ENCODE data around the gene ACSS1. TPM values are rescaled to one million over a fixed set of nuclear protein-coding genes. Genes with fewer than 3 reads are reported as not detected.
"Not testable (repeated sequence)": the region's sequence is repeated elsewhere in the genome, so short reads cannot be mapped to it uniquely, and the experiment has no call there.

ACSS1 gene
- total RNA-seq, 1 donor from 2014 or later: 164 TPM

DNA sequence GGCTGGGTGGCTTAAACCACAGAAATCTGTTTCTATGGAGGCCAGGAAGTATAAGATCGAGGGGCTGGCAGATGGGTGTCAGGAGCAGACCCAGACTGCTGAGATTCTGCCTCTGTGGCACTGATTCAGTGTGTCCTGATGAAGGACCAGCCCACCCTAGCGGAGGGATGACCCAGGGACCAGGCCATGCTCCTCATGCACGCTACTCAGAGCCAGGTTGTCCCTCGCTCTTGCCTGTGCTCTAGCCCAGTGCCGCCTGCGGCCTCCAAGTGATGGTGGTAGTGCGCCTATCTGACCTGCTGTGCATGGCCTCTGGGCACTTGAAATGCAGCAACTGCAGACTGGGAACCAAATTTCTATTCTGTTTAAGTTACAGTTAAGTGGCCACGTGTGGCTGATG lies 52.3 kb downstream of the ACSS1 start:
- DNase-seq: no peak
- ATAC-seq: peak; percentile 20
- intact Hi-C loops (cut with micrococcal nuclease): no loop called here

DNA sequence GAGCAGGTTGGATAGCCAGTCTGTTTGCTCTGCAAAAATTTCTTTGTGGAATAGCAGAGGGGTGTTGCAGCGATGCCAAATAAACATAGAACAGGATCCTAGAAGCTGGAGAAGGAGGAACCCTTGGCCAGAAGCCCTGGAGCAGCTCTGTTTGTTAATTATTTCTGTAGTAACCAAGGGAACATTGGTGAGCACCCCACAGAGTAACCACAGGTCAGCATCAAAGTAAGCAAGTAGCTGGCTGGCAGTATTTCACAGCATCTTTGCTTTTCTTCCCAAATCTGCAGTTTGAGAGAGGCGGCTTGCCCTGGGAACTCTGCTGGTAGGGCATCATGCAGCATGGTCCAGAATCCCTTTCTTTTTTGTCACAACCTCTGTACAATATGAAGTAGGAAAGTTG lies 52.7 kb downstream of the ACSS1 start:
- intact Hi-C loops (cut with micrococcal nuclease): no loop called here
- ATAC-seq: peak; percentile 69

DNA sequence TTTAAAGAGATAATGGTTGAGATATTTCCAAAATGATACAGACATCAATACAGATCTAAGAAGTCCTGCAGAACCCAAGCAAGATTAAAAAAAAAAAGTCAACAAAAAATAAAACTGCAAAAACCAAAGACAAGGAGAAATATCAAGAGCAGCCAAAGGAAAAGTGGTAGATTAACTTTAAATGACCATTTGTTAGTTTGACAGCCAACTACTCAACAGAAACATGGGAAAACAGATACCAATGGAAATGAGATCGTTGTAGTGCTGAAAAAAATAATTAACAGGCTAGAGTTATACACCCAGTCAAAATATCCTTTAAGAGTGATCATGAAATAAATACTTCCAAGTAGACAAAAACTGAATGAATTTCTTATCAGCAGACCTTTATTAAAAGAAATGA lies 54.9 kb downstream of the ACSS1 start:
- intact Hi-C loops (cut with micrococcal nuclease): no loop called here
- no peak for ATAC-seq
- DNase-seq: no peak

More for the DNA sequence above, 52.7 kb downstream of the ACSS1 start:
- no peak for DNase-seq

DNA sequence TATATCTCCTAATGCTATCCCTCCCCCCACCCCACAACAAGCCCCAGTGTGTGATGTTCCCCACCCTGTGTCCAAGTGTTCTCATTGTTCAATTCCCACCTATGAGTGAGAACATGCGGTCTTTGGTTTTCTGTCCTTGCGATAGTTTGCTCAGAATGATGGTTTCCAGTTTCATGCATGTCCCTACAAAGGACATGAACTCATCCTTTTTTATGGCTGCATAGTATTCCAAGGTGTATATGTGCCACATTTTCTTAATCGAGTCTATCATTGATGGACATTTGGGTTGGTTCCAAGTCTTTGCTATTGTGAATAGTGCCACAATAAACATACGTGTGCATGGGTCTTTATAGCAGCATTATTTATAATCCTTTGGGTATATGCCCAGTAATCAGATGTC lies 56.6 kb downstream of the ACSS1 start:
- ATAC-seq; DNase-seq; intact Hi-C loops (cut with micrococcal nuclease): not testable (repeated sequence)

DNA sequence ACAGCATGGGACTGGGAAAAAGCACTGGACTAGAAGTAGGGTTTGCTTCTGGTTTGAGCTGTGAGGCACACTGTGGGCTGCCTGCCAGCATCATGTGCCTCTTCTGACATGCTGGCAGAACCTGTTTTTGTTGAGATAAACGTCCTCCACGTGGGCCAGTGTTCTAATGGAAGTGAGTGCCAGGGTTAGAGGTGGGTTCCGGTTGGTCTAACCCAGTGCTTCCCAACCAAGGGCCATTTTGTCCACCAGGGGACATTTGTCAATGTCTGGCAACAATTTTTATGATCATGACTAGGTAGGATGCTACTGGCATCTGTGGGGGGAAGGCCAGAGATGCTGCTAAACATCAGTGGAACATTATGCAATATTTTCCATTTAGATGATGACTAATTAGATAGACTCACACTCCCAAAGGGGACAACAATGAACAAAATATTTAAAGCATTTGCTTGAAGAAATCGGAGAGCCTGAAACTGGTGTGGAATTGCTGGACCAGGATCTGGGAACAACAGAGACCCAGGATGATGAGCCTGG lies 57.6 kb downstream of the ACSS1 start:
- DNase-seq: peak; percentile 89
- peak; percentile 66 for ATAC-seq
- intact Hi-C loops (cut with micrococcal nuclease): no loop called here

DNA sequence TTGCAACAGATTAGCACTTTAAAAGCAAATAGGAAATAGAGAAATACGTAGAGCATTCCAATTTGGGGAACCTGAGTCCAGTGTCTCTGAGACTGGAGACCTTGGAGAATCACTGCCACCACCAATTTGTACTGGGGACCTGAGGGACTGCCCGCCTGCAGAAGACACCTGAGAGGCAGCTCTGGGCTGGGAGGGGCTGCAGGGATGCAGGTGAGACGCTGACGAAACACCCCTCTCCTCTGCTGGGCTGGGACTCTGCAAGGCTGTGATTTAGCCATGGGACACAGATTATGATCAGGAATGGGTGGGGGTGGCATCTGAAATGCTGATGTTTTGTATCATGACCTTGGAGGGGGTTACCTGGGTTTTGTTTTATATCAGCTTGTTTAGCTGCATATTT lies 58.4 kb downstream of the ACSS1 start:
- no peak for ATAC-seq
- intact Hi-C loops (cut with micrococcal nuclease): loop anchor here (10.0 kb wide), 1 partner anchor 195 kb away; the partner anchor contains the start of gene ENTPD6

DNA sequence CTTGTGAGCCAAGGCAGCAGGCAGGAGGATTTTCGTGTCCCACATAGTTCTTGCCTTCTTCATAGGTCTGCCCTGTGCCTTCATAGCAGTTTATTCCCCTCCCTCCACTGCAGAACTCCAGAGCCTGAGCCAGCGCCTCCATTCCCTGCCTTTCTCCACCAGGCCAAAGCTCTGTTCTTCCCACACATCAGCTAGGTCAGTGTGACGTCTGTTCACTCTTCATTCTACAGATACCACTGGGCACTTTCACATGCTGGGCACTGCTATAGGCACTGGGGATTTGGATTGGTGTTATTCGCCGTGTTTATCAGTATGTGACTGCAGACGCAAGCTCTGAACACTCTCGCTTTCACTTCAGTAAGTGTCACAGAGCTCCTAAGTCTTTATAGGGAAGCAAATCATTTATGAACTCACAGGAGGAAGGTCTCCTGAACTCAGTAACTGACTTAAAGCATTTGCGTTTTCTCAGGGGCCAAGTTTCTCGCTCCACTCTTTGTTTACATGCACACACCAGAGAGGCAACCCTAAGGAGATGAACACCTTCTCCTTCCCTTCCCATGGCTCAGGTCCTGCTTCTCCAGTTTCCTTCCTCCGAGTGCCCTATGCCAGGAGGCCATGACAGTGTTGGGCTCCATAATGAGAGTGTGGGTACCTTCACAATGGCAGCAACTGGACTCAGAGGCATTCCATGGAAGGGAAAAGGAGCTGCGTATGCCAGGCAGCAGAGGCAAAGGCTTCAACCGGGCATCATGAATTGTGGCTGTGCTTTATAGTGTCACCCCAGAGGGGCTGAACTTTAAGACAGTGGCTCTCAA lies 59.1 kb downstream of the ACSS1 start:
- ATAC-seq (peak; percentile 66), DNase-seq (no peak)
- intact Hi-C loops (cut with micrococcal nuclease): loop anchor here (10.0 kb wide), 1 partner anchor 196 kb away; the partner anchor contains the start of gene ENTPD6

More for the DNA sequence above, 58.4 kb downstream of the ACSS1 start:
- no peak for DNase-seq

DNA sequence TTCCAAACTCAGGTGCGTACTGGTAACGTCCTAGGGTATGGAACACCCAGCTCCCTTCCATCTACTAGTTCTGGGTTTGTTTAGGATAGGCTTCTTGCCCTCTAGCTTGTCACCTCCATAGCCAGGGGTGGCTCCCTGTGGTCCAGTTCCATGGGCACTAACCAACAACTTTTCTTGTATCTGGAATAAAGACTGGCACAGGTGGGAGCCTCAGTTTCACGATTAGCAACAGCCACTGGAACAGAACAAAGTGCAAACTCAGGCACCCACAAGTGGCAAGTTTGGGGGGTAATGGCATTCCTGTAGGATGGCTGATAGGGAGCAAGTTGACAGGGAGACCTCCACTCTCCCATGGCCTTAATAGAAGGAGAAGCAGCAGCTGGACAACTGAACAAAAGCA lies 59.8 kb downstream of the ACSS1 start:
- intact Hi-C loops (cut with micrococcal nuclease): loop anchor here (10.0 kb wide), 1 partner anchor 197 kb away; the partner anchor contains the start of gene ENTPD6
- DNase-seq (no peak), ATAC-seq (no peak)

DNA sequence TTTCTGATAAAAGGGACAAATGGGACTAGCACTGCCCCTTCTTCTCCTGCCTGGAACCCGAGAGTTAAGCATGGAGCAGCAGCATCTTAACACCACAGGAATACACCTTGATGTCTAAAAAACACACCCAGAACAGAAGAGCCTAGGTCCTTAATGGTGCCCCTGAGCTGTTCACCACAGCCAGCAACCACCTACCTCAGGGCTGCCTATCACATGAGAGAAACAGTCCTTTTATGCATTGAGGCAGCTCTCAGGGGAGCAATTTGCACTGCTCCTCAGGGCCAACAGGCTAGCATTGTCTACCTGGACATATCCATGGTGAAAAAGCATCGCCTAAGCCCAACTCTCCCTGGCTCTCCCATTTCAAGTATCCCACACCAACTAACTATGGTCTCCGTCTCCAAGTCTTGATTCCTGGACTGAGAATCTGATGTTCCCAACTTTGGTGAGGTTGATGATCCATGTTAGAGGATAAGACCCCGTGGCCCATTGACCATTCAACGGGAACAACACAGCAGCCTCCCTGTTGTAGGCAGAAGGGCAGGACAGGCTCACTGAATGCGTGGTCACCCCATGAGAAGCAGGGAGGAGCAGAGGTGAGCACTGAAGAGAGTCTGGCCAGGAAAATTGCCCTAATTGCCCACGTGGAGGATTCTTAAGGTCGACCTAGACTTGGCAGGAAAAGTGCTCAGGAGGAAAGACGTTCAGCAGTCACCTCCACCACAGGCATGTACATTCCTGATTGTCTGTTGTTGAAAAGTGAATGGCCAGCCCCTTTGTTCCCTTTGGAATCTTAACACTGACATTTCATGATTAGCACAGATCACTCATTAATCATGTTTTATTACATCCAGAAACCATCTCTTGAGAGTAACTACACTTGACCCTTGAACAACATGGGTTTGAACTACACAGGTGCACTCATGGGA lies 61.2 kb downstream of the ACSS1 start:
- DNase-seq (no peak), ATAC-seq (no peak)
- intact Hi-C loops (cut with micrococcal nuclease): loop anchor here (10.0 kb wide), 1 partner anchor 198 kb away; the partner anchor contains the start of gene ENTPD6

DNA sequence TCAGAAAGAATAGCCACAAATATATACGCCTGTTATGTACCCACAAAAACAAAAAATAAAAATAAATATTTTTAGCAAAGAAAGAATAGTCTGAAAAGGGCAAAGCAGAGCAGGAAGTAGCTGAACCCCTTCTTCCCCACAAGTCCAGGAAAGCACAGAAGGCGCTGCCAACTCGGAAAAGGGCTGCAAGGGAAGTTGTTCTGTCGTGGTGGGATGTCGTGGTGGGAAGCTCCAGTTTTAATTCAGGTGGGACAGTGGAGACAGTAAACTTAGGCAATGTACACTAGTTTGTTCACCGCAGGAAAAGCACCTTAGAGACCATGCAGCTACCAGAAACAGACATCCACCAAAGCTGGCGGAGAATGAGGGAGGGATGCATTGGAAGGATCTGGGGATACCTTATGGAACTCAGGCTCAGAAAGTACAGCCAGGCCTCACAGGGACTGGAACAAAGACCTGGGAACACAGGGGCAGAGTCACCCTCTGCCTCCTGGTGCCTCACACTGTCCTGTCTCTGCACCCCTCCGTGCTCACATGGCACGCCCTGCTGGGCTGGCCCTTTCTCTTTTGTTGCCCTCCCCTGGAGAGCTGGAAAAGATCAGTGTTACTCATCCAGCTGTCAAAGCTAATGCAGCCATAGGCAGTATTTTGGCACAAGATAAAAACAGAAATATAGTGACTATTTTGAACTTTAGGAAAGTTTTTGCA lies 62.0 kb downstream of the ACSS1 start:
- DNase-seq: peak; percentile 47
- intact Hi-C loops (cut with micrococcal nuclease): loop anchor here (2.0 to 10.0 kb wide), 2 partner anchors 69 to 199 kb away; partner anchors contain the start of gene ENTPD6

DNA sequence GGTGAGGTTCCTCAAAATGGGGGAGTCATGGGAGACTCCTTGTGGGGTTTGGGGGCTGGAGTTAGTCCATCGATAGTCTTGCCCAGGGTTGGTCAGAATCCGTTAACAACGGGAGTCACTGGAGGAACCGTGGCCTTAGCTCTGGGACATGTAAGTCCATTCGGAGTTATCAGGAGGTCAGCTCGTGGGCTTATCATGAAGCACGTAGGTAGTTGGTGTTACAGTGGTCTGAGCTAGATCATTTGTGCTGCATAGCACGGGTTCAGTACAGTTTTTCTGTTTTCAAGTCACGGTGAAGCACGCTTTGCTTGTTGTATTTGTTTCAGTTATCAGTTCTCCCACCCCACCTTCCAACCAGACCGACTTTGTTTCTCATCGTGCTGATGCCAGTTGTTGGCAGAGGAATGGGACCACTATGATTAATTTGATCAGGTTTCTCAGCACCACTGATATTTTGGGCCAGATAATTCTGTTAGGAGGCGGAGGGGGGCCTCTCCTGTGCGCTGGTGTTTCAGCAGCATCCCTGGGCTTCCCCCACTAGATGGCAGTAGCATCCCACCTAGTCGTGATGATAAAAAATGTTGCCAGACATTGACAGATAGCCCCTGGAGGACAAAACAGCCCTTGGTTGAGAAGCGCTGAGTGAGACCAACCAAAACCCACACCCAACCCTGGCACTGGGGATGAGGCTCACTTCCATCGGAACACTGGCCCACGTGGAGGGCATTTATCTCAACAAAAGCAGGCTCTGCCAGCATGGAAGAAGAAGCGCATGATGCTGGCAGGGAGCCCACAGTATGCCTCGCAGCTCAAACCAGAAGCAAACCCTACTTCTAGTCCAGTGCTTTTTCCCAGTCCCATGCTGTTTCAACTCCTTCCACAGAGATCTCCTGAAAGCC lies 63.2 kb downstream of the ACSS1 start:
- ATAC-seq (peak; percentile 73), DNase-seq (peak; percentile 90)
- intact Hi-C loops (cut with micrococcal nuclease): loop anchor here (2.0 to 10.0 kb wide), 2 partner anchors 70 to 200 kb away; partner anchors contain the start of gene ENTPD6

More for the DNA sequence above, 62.0 kb downstream of the ACSS1 start:
- ATAC-seq: peak; percentile 10

DNA sequence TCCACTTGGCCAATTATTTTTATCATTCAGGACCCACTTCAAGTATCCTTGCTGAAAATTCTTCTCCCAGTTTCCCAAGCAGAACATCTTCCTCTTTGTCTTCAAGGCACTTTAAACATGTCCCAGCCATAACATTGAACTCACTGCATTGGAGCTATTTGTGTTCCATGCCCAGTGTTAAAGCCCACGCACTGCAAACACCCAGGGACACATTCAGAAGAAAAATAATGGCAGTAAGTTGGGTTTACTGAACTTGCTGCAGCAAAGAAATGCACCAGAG lies 63.8 kb downstream of the ACSS1 start:
- ATAC-seq: no peak
- DNase-seq: no peak
- intact Hi-C loops (cut with micrococcal nuclease): loop anchor here (2.0 to 10.0 kb wide), 2 partner anchors 71 to 201 kb away; partner anchors contain the start of gene ENTPD6

DNA sequence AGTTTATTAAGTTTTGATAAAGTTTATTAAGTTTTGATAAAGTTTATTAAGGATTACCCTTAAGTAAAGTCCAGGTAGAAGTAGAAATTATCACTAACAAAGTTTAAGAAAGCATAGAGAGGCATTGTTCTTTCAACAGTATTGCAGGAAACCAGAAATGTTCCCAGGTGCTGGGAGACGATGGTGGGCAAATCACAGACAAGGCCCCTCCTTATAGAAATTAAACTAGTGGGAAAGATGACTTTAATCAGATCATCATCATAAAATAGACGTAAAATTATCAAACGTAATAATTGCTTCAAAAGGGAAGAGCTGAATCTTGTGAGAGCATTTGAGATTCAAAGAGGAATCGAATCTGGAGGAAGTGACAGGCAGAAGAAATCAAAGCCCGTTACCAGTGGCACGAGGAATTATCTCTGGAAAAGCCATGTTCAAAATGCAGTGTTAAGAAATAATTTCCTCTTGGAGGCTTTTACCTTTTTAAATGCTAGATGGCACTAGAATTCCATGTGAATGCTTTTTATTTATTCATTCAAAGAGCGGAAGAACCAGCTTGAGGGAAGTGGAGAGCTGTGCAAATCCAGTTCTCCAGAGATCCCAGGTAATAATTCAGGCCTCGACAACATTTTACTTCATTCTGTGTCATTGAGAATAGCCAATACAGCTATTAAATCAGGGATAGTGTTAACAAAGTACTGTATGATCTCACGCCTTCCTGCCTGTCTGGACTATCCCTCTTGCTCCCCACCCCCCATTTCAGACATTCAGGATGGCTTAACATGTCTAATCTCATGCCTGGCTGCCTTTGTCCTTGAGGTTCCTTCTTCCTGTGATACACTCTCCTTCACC lies 64.4 kb downstream of the ACSS1 start:
- intact Hi-C loops (cut with micrococcal nuclease): loop anchor here (2.0 to 10.0 kb wide), 2 partner anchors 71 to 201 kb away; partner anchors contain the start of gene ENTPD6
- ATAC-seq (no peak), DNase-seq (no peak)

DNA sequence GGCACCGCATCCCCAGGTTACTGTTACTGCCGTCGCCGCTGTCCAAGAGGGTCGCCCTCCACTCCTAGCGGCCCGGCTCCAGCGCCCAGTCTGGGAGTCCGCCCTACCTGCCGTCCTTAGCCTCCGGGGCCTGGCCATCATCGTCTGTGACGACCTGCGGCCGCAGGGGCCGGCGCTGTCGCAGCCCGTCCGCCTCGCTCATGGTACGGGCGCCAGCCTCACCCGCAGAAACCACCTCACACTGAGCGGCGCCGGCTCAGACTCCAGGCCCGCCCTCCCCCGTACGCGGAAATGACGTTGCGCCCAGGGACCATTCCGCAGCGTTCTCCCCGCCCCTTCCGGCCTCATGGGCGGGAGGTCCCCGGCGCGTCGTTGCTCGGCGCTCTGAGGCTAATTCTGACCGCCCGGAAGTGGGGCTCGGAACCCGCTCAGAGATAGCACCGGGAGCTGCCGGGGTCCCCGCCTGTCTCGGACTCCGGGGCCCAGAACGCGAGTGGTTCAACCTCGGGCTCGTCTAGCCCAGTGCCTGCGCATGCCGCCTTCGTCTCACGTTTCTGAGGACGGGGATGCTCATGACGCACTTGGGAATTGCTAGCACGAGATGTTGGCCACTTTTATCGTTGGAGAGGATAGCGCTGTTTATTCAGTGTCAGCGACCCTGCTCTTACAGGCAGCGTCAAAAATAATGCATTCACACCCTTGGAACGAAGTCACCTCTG lies 65.3 kb downstream of the ACSS1 start, which contains the start of gene APMAP:
TSS of gene APMAP (minus strand) at position 265 of the 719 bp plus-strand sequence. CDS start at position 202, 63 bp downstream.
- ATAC-seq (peak; percentile 92), DNase-seq (peak; percentile 99)
- intact Hi-C loops (cut with micrococcal nuclease): loop anchor here (10.0 kb wide), 1 partner anchor 202 kb away; the partner anchor contains the start of gene ENTPD6

DNA sequence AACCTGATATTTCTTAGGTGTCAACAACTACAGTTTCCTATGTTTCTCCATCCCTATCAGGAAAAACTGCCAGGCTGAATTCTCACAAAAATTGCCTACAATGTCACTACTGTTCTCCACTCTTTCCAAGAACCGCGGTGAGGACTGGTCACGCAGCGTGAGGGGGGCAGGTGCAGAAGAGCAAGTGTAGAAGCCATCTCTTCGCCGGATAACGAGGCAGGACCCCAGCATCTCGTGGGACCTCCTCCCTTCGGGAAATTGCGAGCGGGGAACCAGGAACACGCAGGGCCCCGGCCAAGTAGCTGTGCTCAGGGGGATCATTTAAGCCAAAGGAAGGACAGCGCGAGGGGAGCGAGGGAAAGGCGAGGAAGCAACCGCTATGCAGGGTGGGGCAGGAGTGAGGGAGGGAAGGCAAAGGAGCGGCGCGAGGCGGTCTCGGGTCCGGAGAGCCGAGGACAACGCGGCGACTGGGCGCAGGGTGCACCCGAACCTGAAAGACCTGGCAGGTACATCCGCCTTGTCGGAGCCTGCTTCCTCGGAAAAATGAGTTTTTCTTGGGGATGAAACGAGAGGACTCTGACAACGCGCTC lies 65.9 kb downstream of the ACSS1 start:
- intact Hi-C loops (cut with micrococcal nuclease): loop anchor here (10.0 kb wide), 1 partner anchor 203 kb away; the partner anchor contains the start of gene ENTPD6
- ATAC-seq (peak; percentile 7), DNase-seq (peak; percentile 41)
